SU-DHL-6 (cell line): ENCODE data around the gene HNF4A.

Experiments
- CTCF ChIP-seq: fragments of 200-600 bp; sonication (generic); IDR thresholded peaks from one replicate; pipeline ENCODE4 v1.5.1; 2017; ENCODE audit warnings: antibody characterized with exemption, mild to moderate bottlenecking, low read length, moderate library complexity; ENCODE audit not compliant: insufficient read depth, poor library complexity, severe bottlenecking
- EZH2phosphoT487 ChIP-seq: fragments of 200-600 bp; sonication (generic), shearing (Covaris generic); conservative IDR thresholded peaks from 2 replicates; pipeline ENCODE4 v1.6.1; 2018; ENCODE audit warnings: mild to moderate bottlenecking, antibody characterized with exemption, low read length, moderate library complexity, mixed read lengths

DNA sequence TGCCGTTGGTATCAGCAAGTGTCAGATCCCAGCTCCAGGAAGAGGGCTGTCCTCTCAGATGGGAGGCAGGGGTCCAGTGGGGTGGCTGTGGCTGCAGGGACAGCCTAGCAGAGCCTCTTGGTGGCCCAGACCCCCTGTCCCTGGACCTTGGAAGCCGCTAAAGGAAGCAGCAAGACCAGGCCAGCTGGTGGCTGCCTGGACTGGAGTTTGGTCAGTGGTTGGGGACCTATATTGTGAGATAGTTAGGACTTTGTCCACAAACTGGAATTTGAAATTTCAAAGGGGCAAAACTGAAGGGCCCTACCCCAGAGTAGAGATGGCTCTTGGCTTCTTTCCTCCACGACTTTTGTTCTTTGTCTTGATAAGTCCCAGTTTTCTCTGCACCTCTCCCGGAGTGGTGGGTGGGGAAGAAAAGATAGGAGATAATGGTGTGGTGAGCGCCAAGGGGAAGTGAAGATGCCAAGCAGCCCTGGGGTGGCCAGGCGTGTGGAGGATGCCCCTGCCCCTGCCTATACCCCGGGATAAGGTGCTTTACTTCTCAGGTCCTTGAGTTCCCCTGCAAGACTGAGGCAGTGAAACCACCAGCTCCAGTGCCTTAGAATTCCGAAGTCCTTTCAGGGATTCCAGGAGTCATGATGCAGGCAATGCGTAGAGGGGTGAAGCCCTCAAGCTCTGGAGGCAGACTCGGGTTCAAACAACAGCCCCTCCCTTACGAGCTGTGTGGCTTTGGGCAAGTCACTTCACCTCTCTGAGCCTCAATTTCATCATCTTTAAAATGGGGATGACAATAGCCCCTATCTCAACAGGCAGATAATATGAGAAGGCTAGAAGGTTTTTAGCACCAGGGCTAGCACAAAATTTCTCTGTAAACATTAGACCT, 40.2 kb downstream of the HNF4A start:
- no peak for TF ChIP-seq CTCF
- TF ChIP-seq EZH2phosphoT487 = no peak
